Neural cell (in vitro differentiated cells): Measurements from ENCODE around the gene VEGFD.
"Not testable (repeated sequence)": the region's sequence is repeated elsewhere in the genome, so short reads cannot be mapped to it uniquely, and the experiment has no call there.

Experiments used
- CTCF ChIP-seq: fragments of 450-650 bp; IDR thresholded peaks from 2 replicates; pipeline ENCODE4 v1.5.1; 2014; ENCODE audit warnings: antibody characterized with exemption, mild to moderate bottlenecking, moderate library complexity; ENCODE audit not compliant: poor library complexity, severe bottlenecking
- EZH2 ChIP-seq: fragments of 200-600, 300-800 bp; shearing (Covaris generic), sonication (generic); IDR thresholded peaks from 2 replicates; pipeline ENCODE4 v1.6.1; 2014; ENCODE audit warnings: antibody characterized with exemption, low read length, borderline replicate concordance, mild to moderate bottlenecking; ENCODE audit not compliant: insufficient read depth, poor library complexity, severe bottlenecking
- RAD21 ChIP-seq: fragments of 450-650 bp; conservative IDR thresholded peaks from 2 replicates; pipeline ENCODE4 v1.6.1; 2014; ENCODE audit warnings: antibody characterized with exemption, mild to moderate bottlenecking, moderate library complexity
- REST ChIP-seq: IDR thresholded peaks from 2 replicates; pipeline ENCODE4 v1.6.1; 2012; ENCODE audit warnings: borderline replicate concordance
- TAF1 ChIP-seq: IDR thresholded peaks from 2 replicates; pipeline ENCODE4 v1.6.1; 2012; ENCODE audit warnings: low read depth

DNA sequence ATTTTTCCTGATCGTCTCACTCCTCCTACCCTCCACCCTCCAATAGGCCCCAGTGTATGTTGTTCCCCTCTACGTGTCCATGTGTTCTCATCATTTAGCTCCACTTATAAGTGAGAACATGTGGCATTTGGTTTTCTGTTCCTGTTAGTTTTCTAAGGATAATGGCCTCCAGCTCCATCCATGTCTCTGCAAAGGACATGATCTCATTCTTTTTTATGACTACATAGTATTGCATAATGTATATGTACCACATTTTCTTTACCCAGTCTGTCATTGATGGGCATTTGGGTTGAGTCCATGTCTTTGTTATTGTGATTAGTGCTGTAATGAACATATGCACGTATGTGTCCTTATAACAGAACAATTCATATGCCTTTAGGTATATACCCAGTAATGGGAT, 78.3 kb downstream of the VEGFD start:
- not testable (repeated sequence) for TF ChIP-seq CTCF, TAF1, EZH2, REST, RAD21
